IPS-18c (cell line): Measurements from ENCODE around the gene ADGRA1.

Experiments used
- H3K4me3 ChIP-seq: 2 replicates; pipeline ENCODE4 v1.7.0; 2013; ENCODE audit warnings: low read depth, mild to moderate bottlenecking, low read length, moderate library complexity; ENCODE audit not compliant: insufficient read depth
- H3K9me3 ChIP-seq: one replicate; pipeline ENCODE4 v1.6.1; 2013; ENCODE audit warnings: mild to moderate bottlenecking, low read length, moderate library complexity; ENCODE audit not compliant: control insufficient read depth, insufficient read depth

ADGRA1 gene

GRCh38 chr10:133114251-133114650, 26.5 kb downstream of the ADGRA1 start:
- H3K9me3 ChIP-seq = peaks cover 4% of the 10 kb centered on the region
- no peak overlapping the region for H3K4me3 ChIP-seq

GRCh38 chr10:133114726-133115452, 27.2 kb downstream of the ADGRA1 start:
- peaks cover 2% of the 10 kb centered on the region for H3K9me3 ChIP-seq
- no peak overlapping the region for H3K4me3 ChIP-seq

GRCh38 chr10:133115453-133115842, 27.7 kb downstream of the ADGRA1 start:
- no peak overlapping the region for H3K4me3 ChIP-seq
- peaks cover 2% of the 10 kb centered on the region for H3K9me3 ChIP-seq

- Histone ChIP-seq H3K9me3 (peaks cover 2% of the 10 kb centered on the region), H3K4me3 (no peak overlapping the region)
These were observed 28.3 kb downstream of the ADGRA1 start for GRCh38 chr10:133115976-133116375.

- H3K9me3 ChIP-seq = peaks cover 2% of the 10 kb centered on the region
- no peak overlapping the region for H3K4me3 ChIP-seq
These were observed 28.7 kb downstream of the ADGRA1 start for GRCh38 chr10:133116455-133116854.

- Histone ChIP-seq H3K9me3 (peaks cover 2% of the 10 kb centered on the region), H3K4me3 (no peak overlapping the region)
These were observed 29.4 kb downstream of the ADGRA1 start for GRCh38 chr10:133117036-133117687.

- Histone ChIP-seq H3K9me3 (peaks cover 2% of the 10 kb centered on the region), H3K4me3 (no peak overlapping the region)
These were observed 30.0 kb downstream of the ADGRA1 start for GRCh38 chr10:133117688-133118071.

- H3K9me3 ChIP-seq = peaks cover 2% of the 10 kb centered on the region
- H3K4me3 ChIP-seq = no peak overlapping the region
These were observed 33.8 kb downstream of the ADGRA1 start for GRCh38 chr10:133121479-133121878.

- no peak overlapping the region; the same call in 1 of the 2 replicates for H3K4me3 ChIP-seq
- peaks cover 2% of the 10 kb centered on the region for H3K9me3 ChIP-seq
These were observed 34.6 kb downstream of the ADGRA1 start for GRCh38 chr10:133122171-133122935.

GRCh38 chr10:133123050-133123745, 35.5 kb downstream of the ADGRA1 start:
- H3K4me3 ChIP-seq = no peak overlapping the region
- no peaks in the 10 kb centered on the region for H3K9me3 ChIP-seq

- Histone ChIP-seq H3K9me3 (no peaks in the 10 kb centered on the region), H3K4me3 (no peak overlapping the region)
These were observed 36.1 kb downstream of the ADGRA1 start for GRCh38 chr10:133123746-133124356.

- no peaks in the 10 kb centered on the region for H3K9me3 ChIP-seq
- no peak overlapping the region for H3K4me3 ChIP-seq
These were observed 36.9 kb downstream of the ADGRA1 start for GRCh38 chr10:133124357-133125211.

GRCh38 chr10:133125901-133126300, 38.2 kb downstream of the ADGRA1 start:
- Histone ChIP-seq H3K9me3 (no peaks in the 10 kb centered on the region), H3K4me3 (no peak overlapping the region)

GRCh38 chr10:133126431-133127290, 38.9 kb downstream of the ADGRA1 start:
- H3K9me3 ChIP-seq = no peaks in the 10 kb centered on the region

GRCh38 chr10:133127291-133128125, 39.8 kb downstream of the ADGRA1 start:
- no peak overlapping the region; the same call in 1 of the 2 replicates for H3K4me3 ChIP-seq
- no peaks in the 10 kb centered on the region for H3K9me3 ChIP-seq

More at GRCh38 chr10:133126431-133127290, 38.9 kb downstream of the ADGRA1 start:
- no peak overlapping the region for H3K4me3 ChIP-seq
